HL-60 (cell line): ENCODE measurements around the gene CPNE4.

ENCODE experiments used
- DNase-seq, 2 experiments: peaks; one replicate each; pipeline ENCODE4 v3.0.0-alpha.2; 2010 to 2020; ENCODE audit warnings: low read depth in 1 of 2, low spot score in 1 of 2
- H3K27ac ChIP-seq: fragments of 250-450 bp; sonication (Bioruptor Pico); replicated peaks from 2 replicates; pipeline ENCODE4 v1.5.1; 2020; ENCODE audit warnings: mild to moderate bottlenecking, moderate library complexity
- H3K27me3 ChIP-seq: fragments of 250-450 bp; sonication (Bioruptor Pico); 2 replicates; pipeline ENCODE4 v1.5.1; 2021; ENCODE audit warnings: mild to moderate bottlenecking, moderate library complexity; ENCODE audit not compliant: insufficient read depth, poor library complexity, severe bottlenecking
- H3K4me3 ChIP-seq: replicated peaks from 2 replicates; pipeline ENCODE4 v1.5.1; 2011; ENCODE audit warnings: mild to moderate bottlenecking, control low read depth, low read length; ENCODE audit not compliant: insufficient read depth
- CTCF ChIP-seq: IDR thresholded peaks from one replicate; pipeline ENCODE4 v1.5.1; 2011; ENCODE audit warnings: low read length, control low read depth, inconsistent platforms; ENCODE audit not compliant: insufficient read depth
- GABPA ChIP-seq: IDR thresholded peaks from 2 replicates; pipeline ENCODE4 v1.6.1; 2012; ENCODE audit warnings: low read depth
- POLR2AphosphoS5 ChIP-seq: IDR thresholded peaks from 2 replicates; pipeline ENCODE4 v1.6.1; 2012; ENCODE audit warnings: low read depth
- REST ChIP-seq: IDR thresholded peaks from 2 replicates; pipeline ENCODE4 v1.6.1; 2012; ENCODE audit warnings: low read depth; ENCODE audit not compliant: insufficient replicate concordance
- SPI1 ChIP-seq: IDR thresholded peaks from 2 replicates; pipeline ENCODE4 v1.6.1; 2012; ENCODE audit warnings: low read depth, mild to moderate bottlenecking, borderline replicate concordance

The CPNE4 gene

GRCh38 chr3:131807822-131808221 lies 227.0 kb downstream of the CPNE4 start:
- no peak overlapping the region for H3K4me3 ChIP-seq
- H3K27ac ChIP-seq: no peak overlapping the region; the same call in 1 of the 2 replicates
- DNase-seq: no peak
- no peaks in the 10 kb centered on the region for H3K27me3 ChIP-seq
- no peak for TF ChIP-seq GABPA

- peak in 1 of 2 experiments; percentile 34 for DNase-seq
- TF ChIP-seq GABPA (no peak), SPI1 (peak; percentile 93)
- Histone ChIP-seq H3K27ac (peak overlapping the region; percentile 80), H3K4me3 (no peak overlapping the region), H3K27me3 (no peaks in the 10 kb centered on the region)
Observed at GRCh38 chr3:131806736-131807135, 228.1 kb downstream of the CPNE4 start.

GRCh38 chr3:131804565-131805133 lies 230.2 kb downstream of the CPNE4 start:
- no peak overlapping the region for H3K4me3 ChIP-seq
- no peaks in the 10 kb centered on the region for H3K27me3 ChIP-seq
- no peak overlapping the region for H3K27ac ChIP-seq
- DNase-seq: no peak
- no peak for TF ChIP-seq CTCF
- TF ChIP-seq SPI1: no peak
- TF ChIP-seq GABPA: no peak

GRCh38 chr3:131803113-131803512 lies 231.7 kb downstream of the CPNE4 start:
- DNase-seq: no peak
- peak; percentile 46 for TF ChIP-seq REST
- peak; percentile 78 for TF ChIP-seq SPI1
- no peak for TF ChIP-seq CTCF
- H3K27me3 ChIP-seq: no peaks in the 10 kb centered on the region

GRCh38 chr3:131802029-131802428 lies 232.8 kb downstream of the CPNE4 start:
- peak in 1 of 2 experiments; percentile 14 for DNase-seq
- Histone ChIP-seq H3K27ac (no peak overlapping the region), H3K27me3 (no peaks in the 10 kb centered on the region), H3K4me3 (no peak overlapping the region)
- TF ChIP-seq SPI1: peak; percentile 33; the same call in 1 of the 2 replicates
- no peak for TF ChIP-seq GABPA

More at GRCh38 chr3:131803113-131803512, 231.7 kb downstream of the CPNE4 start:
- Histone ChIP-seq H3K27ac (no peak overlapping the region), H3K4me3 (no peak overlapping the region)

GRCh38 chr3:131801566-131801965 lies 233.2 kb downstream of the CPNE4 start:
- H3K27ac ChIP-seq: no peak overlapping the region
- no peak overlapping the region for H3K4me3 ChIP-seq
- no peaks in the 10 kb centered on the region for H3K27me3 ChIP-seq
- TF ChIP-seq GABPA (no peak), REST (no peak), POLR2AphosphoS5 (no peak), CTCF (no peak), SPI1 (no peak)
- no peak for DNase-seq
